Kidney epithelial cell (primary cell): ENCODE results near the gene LOXL3. TPM values are rescaled to one million over a fixed set of nuclear protein-coding genes. Genes with fewer than 3 reads are reported as not detected.
A peak's percentile ranks its signal among the peaks of the same experiment; 100 is the strongest.

Experiments
- DNase-seq: peaks from one replicate; pipeline ENCODE4 v3.0.0-alpha.2; 2010; ENCODE audit warnings: low read depth
- H3K27me3 ChIP-seq: 2 replicates; pipeline ENCODE4 v1.6.0; 2011; ENCODE audit warnings: low read length; ENCODE audit not compliant: control insufficient read depth, insufficient read depth
- H3K36me3 ChIP-seq: 2 replicates; pipeline ENCODE4 v1.5.1; 2011; ENCODE audit warnings: low read length; ENCODE audit not compliant: control insufficient read depth, insufficient read depth
- H3K4me3 ChIP-seq: 2 replicates; pipeline ENCODE4 v1.5.1; 2011; ENCODE audit warnings: low read depth, mild to moderate bottlenecking, control low read depth, low read length
- total RNA-seq: library from RNA; depleted of rRNA; stranded (reverse); fragments of >200 nt; gene quantifications from 2 replicates; pipeline ENCODE4 v1.2.3, GENCODE V29; 2015
- TF ChIP-seq, protein P1 (sequence below): IDR thresholded peaks from 2 replicates; pipeline ENCODE4 v1.5.1; 2011; ENCODE audit warnings: mild to moderate bottlenecking, moderate library complexity, low read length, control low read depth, inconsistent platforms; ENCODE audit not compliant: insufficient read depth, poor library complexity, severe bottlenecking

The LOXL3 gene
- total RNA-seq, 1 donor from 2014 or later: 3.3 TPM

DNA sequence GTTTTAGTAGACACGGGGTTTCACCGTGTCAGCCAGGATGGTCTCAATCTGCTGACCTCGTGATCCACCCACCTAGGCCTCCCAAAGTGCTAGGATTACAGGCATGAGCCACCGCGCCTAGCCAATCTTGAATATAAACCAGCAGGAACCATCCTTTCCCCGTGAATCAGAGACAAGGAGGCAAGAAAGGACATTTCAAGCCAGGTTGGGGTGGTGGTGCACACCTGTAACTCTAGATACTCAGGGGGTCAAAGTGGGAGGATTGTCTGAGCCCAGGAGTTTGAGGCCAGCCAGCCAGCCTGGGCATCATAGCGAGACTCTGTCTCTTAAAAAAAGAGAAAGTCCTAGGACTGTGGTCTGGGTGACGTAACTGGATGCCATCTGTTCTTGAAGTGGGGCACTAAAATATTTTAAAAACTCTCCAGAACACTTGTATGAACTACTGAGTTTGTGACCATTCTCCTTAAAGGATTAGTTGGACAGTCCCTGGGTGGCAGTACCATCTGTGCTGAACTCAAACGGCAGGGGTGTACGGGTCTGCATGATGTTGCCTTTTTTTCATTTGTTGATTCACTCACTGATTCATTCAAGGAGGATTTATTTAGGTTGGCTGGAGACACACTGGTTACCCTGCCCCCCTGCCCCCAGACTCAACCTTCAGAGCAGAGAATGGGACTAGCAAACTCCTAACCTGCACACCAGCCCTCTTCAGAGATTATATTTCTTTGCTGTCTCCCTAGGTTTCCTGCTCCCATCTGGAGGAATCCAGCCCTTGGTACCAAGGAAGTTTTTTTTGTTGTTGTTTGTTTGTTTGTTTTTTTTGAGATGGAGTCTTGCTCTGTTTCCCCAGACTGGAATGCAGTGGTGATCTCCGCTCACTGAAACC is 42.4 kb downstream of the LOXL3 start:
- peaks cover 56% of the 10 kb centered on the region for H3K27me3 ChIP-seq
- H3K36me3 ChIP-seq: no peaks in the 10 kb centered on the region
- TF ChIP-seq, protein P1, sequence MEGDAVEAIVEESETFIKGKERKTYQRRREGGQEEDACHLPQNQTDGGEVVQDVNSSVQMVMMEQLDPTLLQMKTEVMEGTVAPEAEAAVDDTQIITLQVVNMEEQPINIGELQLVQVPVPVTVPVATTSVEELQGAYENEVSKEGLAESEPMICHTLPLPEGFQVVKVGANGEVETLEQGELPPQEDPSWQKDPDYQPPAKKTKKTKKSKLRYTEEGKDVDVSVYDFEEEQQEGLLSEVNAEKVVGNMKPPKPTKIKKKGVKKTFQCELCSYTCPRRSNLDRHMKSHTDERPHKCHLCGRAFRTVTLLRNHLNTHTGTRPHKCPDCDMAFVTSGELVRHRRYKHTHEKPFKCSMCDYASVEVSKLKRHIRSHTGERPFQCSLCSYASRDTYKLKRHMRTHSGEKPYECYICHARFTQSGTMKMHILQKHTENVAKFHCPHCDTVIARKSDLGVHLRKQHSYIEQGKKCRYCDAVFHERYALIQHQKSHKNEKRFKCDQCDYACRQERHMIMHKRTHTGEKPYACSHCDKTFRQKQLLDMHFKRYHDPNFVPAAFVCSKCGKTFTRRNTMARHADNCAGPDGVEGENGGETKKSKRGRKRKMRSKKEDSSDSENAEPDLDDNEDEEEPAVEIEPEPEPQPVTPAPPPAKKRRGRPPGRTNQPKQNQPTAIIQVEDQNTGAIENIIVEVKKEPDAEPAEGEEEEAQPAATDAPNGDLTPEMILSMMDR: no peak
- H3K4me3 ChIP-seq: no peak overlapping the region
- no peak for DNase-seq

DNA sequence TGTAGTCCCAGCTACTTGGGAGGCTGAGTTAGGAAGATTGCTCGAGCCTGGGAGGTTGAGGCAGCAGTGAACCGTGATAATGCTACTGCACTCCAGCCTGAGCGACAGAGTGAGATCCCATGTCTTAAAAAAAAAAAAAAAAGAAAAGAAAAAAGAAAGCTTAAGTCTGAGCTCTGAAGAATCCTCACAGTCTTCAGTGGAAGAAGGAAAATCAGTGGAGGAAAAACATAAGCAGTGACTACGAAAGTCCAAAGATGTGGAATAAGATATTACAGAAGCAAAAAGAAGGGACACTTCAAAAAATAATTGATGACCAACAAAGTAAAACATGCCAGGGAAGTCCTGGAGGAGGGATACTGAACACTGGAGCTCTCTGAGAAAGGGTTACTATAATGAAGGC is 43.5 kb downstream of the LOXL3 start:
- Histone ChIP-seq H3K4me3 (no peak overlapping the region), H3K27me3 (peaks cover 45% of the 10 kb centered on the region), H3K36me3 (no peaks in the 10 kb centered on the region)
- no peak for DNase-seq
- TF ChIP-seq, protein P1: no peak

DNA sequence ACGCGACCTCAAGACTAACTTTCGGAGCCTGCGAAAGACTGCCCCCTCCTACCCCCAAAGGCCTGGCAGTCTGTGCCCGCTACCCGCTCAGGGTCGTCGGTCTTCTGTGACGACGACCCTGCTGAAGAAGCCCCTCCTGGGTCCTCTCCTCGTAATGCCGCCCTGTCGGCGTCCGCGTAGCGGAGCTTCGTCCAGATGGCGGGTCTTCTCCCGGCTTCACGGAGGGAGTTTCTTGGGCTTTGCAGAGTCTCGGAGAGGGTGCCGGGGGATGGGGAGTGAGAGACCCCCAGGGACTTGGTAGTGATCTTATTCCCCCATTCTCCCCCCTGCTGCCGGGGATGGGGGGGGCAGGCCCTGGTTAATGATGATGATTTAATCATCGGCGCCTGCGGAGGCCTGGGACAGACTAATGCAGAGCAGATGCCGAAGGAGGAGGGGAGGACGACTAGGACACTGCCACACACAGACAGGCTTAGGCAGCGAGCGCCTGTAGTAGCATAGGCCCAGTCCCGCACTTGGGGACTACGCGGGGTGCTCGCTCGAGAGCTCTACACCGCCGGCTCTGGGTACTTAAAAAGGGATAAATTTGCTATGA is 45.7 kb downstream of the LOXL3 start:
- DNase-seq: no peak
- TF ChIP-seq, protein P1: no peak
- Histone ChIP-seq H3K27me3 (peaks cover 22% of the 10 kb centered on the region), H3K4me3 (peak overlapping the region; percentile 89), H3K36me3 (no peaks in the 10 kb centered on the region)

DNA sequence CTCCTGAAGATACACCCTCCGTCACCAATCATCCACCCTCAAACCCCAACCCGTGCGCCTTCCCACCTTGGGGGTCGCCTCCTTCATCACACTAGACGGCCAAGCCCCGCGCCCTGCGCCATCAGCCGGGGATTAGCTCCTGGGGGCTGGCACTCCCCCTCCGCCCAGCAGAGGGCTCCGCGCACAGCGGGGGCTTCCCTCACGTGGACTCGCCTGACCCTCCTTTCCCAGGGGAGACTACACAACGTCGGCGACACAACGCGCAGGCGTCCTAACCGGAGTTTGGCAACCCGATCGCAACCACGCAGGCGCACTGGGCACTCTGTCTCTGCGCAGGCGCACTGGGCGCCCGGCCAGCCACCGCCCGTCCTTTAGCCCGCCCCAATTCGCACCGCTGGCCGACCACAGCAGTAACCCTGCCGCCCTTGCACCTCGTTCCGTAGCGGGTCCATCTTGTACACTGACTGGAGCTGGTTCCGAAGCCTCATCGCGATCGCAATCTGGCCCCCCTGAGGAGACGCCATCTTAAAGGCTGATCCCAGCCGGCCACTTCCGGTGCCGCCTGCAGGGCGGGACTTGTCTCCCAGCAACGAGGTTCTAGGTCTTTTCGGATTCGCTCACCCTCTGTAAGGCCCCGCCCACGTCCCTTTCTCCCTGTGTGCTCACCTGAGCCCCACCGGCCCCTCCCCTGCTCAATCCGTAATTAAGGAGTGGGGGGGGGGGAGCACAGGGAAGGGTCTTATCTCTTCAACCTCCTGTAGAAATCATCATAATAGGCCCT is 46.4 kb downstream of the LOXL3 start, which contains the start of gene PCGF1:
Gene PCGF1 (minus strand): TSS at position 551 of the 781 bp plus-strand sequence. CDS start 27 bp downstream, at position 524.
- H3K4me3 ChIP-seq: peak within 1 kb of the TSS; percentile 89
- TF ChIP-seq, protein P1: peak; percentile 43

DNA sequence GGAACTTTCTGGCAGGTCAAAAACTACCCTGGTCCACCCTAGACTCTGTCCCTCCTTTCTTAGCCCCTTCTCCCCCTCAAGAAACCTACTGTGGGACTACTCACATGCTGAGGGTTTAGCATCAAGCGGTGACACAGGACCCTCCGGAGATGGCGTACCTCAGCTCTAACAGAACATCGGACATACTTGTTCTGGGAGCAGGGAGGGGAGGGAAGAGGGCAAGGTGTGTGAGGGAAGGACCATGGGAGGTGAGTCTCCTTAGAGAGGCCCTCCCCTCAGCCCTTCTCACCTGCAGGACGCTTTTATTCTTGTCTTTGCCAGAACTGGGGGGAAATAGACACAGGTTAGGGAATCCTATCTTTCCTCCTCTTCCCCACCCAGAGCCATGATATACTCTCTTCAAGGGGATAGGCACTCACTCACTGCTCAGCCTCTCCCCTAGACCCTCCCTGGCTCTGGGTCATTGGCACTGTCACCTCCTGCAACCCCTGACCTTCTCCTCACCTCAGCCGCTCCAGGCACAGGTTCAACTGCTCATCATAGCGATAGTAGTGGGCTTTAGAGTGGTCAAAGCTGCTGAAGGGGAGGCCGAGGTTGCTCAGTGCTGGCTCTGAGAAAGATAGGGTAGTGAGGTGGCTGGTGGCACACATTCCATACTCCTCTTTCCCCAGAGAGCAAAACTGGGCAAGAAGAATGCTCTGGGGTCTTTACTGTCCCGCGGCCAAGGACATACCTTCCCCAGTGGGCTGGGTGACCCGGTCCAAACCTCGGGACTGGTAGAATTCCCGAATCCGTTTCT is 48.1 kb downstream of the LOXL3 start:
- peaks cover 17% of the 10 kb centered on the region for H3K27me3 ChIP-seq
- TF ChIP-seq, protein P1: no peak
- no peak overlapping the region for H3K4me3 ChIP-seq
- DNase-seq: no peak
- H3K36me3 ChIP-seq: no peaks in the 10 kb centered on the region

More for the DNA sequence above, 46.4 kb downstream of the LOXL3 start, which contains the start of gene PCGF1:
- peak; percentile 91 for DNase-seq
- Histone ChIP-seq H3K27me3 (peaks cover 19% of the 10 kb centered on the region), H3K36me3 (no peaks in the 10 kb centered on the region)
